Dedifferentiated amniotic fluid mesenchymal stem cell (primary cell): ENCODE measurements around the gene NTM.
"Not testable (repeated sequence)": the region's sequence is repeated elsewhere in the genome, so short reads cannot be mapped to it uniquely, and the experiment has no call there.

Source experiments
- DNase-seq: peaks from one replicate; pipeline ENCODE4 v3.0.0-alpha.2; 2016; ENCODE audit errors: extremely low spot score

Gene NTM

GRCh38 chr11:131463649-131464425 is 93.4 kb downstream of the NTM start:
- no peak for DNase-seq

- no peak for DNase-seq
These were observed 94.0 kb downstream of the NTM start for GRCh38 chr11:131464461-131464860.

GRCh38 chr11:131465039-131465438 is 94.6 kb downstream of the NTM start:
- DNase-seq, result no peak

GRCh38 chr11:131465746-131466145 is 95.3 kb downstream of the NTM start:
- no peak for DNase-seq

- no peak for DNase-seq
These were observed 97.4 kb downstream of the NTM start for GRCh38 chr11:131467645-131468394.

GRCh38 chr11:131468565-131468964 is 98.2 kb downstream of the NTM start:
- no peak for DNase-seq

- DNase-seq, result no peak
These were observed 100.0 kb downstream of the NTM start for GRCh38 chr11:131470216-131470925.

- DNase-seq, result no peak
These were observed 101.6 kb downstream of the NTM start for GRCh38 chr11:131471976-131472375.

- no peak for DNase-seq
These were observed 104.5 kb downstream of the NTM start for GRCh38 chr11:131474947-131475346.

- no peak for DNase-seq
These were observed 105.9 kb downstream of the NTM start for GRCh38 chr11:131476266-131476665.

- DNase-seq, result no peak
These were observed 107.9 kb downstream of the NTM start for GRCh38 chr11:131478341-131478740.

GRCh38 chr11:131481303-131481702 is 110.9 kb downstream of the NTM start:
- no peak for DNase-seq

GRCh38 chr11:131481971-131482370 is 111.6 kb downstream of the NTM start:
- DNase-seq, result no peak

- DNase-seq, result no peak
These were observed 113.0 kb downstream of the NTM start for GRCh38 chr11:131483453-131483852.

GRCh38 chr11:131483877-131484276 is 113.5 kb downstream of the NTM start:
- no peak for DNase-seq

GRCh38 chr11:131486100-131486499 is 115.7 kb downstream of the NTM start:
- DNase-seq, result no peak

- no peak for DNase-seq
These were observed 116.7 kb downstream of the NTM start for GRCh38 chr11:131486937-131487635.

- DNase-seq, result no peak
These were observed 117.8 kb downstream of the NTM start for GRCh38 chr11:131488238-131488637.

- no peak for DNase-seq
These were observed 121.1 kb downstream of the NTM start for GRCh38 chr11:131491503-131491902.

- no peak for DNase-seq
These were observed 125.0 kb downstream of the NTM start for GRCh38 chr11:131495423-131495822.

- DNase-seq, result not testable (repeated sequence)
These were observed 127.3 kb downstream of the NTM start for GRCh38 chr11:131497686-131498085.

- DNase-seq, result no peak
These were observed 128.3 kb downstream of the NTM start for GRCh38 chr11:131498631-131499160.
